ENCODE data around the gene MXRA8.
"Not testable (repeated sequence)": the region's sequence is repeated elsewhere in the genome, so short reads cannot be mapped to it uniquely, and the experiment has no call there.

MXRA8 gene

DNA sequence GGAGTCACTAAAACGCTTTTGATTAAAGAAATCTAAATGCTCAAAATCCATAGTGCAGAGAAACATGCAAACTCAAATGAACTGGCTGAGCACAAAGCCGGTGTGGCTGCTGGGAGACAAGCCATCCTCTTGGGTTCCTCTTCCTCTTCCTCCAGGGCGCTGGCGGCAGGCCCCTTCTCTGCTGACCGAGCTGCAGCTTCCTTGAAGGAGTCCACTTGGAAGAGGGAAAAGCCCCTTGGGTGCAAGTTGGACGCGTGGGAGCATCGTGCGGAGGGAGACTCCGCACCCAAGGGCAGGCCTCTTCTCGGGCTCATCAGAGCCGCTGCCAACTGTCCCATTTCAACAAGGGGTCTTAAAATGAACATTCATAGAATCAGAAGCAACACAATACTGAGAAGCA is 32.9 kb upstream of the MXRA8 start:
- DNase-seq = no peak

DNA sequence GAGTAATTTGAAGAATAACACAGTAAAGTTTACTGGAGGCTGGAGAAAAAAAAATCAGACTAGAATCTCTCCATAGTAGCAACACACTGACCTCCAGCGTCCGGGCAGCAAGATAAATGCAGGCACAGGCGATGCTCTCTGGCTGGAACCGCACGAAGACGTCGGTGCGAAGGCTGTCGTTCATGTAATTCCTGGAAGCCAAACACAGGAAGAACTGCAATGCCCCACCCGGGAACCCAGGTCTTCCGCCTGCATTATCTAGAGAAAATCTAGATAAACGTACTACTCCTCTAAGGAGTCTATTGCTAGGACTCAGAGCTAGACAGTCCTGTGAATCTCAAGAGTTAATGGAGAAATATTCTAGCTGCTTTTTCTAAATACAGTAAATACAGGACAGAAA is 32.3 kb upstream of the MXRA8 start:
- no peak for DNase-seq

DNA sequence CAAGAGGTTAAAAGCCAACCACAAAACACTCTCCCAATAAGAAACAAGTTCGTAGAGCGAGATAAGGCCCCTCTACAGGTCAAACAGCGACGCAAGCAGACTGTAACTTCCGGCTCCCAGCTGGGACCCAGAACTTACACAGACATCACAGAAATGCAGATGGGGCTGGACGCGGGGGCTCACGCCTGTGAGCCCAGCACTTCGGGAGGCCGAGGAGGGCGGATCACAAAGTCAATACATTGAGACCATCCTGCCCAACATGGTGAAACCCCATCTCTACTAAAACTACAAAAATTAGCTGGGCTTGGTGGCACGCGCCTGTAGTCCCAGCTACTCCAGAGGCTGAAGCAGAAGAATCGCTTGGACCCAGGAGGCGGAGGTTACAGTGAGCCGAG is 29.7 kb upstream of the MXRA8 start:
- DNase-seq = no peak

DNA sequence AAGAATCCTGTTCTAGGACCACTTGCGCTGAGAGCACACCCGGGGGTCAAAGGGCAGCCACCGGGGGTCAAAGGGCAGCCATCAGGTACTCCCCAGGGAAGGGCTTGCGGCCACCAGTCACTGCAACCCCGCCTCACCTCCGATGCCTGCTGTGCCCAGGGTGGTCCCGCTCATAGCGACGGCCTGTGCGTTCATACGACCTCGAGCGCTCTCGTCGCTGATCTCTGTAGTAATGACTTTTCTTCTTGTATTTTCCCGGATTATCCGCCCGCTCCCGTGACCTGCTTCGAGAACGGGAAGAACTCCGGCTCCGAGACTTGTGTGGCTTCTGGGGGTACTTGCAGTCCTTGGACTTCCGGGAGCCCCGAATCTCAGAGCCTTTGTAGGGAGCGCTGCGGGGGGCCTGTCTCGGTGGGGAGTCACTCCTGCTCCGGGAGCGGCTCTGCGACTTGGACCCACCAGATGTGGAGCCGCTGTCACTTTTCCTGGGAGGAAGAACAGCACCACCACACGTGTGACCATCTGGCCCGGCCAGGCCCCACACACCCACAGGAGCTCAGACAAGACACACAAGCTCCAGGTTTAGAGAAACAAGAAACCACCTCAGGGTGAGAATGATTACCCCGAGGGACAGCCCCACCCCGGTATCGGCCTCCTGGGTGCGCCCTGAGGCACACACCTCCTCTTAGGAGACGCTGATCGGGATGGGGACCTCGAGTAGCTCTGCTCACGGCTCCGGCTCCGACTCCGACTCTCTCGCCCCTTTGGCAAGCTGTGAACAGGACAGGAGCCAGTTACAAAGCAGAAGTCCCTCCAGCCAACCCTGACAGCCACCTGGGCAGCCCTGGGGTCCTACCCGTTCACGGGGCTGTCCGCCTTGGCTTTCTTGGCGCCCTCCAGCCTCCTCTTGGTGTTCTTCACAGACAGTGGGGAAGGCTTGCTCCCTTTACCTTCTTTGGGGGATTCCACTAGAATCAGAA is 29.0 kb upstream of the MXRA8 start:
- DNase-seq = no peak

DNA sequence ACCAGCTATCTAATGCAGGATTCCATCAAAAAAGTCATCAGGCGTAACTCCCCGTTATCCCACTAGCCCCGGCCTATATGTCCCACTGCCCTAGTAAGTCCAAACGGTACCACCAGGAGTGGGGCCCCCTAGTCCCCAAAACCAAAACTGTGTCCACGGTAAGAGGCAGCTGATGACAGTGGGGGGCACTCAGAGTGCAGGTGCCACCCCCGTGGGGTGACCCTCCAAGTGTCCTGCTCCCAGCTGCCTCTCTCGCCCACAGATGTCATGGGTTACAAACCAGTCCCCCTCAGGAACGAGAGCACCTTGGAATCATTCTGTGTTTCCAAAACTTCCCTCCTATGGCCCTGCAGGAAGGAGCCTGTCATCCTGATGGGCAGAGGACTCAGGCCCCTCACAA is 27.6 kb upstream of the MXRA8 start:
- DNase-seq = no peak

DNA sequence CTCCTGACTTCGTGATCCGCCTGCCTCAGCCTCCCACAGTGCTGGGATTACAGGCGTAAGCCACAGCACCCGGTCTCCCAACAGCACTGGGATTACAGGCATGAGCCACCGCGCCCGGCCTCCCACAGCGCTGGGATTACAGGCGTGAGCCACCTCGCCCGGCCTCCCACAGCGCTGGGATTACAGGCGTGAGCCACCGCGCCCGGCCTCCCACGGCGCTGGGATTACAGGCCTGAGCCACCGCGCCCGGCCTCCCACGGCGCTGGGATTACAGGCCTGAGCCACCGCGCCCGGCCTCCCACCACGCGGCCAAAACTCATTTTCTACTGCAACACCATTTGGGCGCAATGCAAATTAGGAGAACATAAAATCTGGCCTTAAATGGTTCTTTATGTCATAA is 27.0 kb upstream of the MXRA8 start:
- not testable (repeated sequence) for DNase-seq

DNA sequence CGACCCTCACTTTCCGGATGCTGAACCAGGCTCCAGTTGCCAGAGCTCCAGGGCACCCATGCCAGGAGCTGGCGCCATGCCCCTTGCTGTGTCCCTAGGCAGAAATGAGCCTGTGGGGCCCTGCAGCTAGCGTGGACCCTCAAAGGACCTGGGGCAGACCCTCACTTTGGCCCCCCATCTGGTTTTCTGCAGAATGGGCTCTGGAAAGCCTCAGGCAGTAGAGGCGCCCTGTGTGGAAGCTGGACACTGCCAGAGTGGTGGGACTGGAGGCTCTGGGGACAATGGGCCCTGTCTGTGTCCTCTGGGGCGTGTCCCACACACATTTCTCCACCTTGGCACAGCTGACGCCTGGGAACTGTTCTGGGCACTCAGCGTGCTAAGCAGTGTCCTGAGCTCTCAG is 22.9 kb upstream of the MXRA8 start:
- no peak for DNase-seq

DNA sequence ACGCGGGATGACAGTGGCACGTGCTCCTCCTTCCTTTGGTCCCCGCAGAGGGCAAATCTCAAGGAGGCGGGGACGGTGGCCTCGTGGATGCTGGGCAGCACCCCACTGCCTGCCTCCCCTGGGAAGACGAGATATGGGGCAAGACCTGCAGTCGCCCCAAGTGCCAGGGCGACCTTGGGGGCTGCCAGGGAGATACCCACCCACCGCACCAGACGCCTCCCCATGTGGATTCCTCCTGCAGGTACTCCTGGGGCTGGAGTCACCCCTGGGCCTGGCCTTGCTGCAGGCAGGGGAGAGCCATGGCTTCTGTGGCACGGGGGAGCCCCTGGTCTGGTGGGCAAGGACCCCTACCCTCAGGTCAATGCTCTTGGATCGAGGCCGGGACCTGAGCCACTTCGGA is 22.5 kb upstream of the MXRA8 start:
- no peak for DNase-seq

DNA sequence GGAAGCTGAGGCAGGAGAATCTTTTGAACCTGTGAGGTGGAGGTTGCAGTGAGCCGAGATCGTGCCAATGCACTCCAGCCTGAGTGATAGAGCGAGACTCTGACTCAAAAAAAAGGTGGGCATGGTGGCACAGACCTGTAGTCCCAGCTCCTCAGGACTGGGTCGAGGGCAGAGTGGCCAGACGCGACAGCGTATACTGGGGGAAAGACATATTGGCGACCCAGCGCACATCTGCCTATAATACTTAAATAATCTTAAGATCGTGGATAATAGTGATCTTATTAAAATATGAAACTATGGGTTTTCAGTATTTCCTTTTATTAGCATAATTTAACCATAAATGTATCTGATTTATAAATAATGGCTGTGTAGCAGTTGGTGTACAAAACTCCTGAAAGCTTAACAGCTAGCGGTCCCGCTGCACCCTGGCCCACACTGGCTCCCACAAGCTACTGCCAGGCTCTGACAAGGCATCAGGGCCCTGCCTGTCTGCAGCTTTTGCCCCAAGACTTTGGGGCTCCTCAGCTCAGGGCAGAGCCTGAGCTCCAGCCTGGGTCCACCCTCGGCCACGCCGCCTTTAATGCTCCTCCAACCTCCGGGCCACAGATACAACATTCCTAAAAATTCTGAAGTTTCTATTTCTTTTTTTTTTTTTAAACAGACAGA is 19.3 kb upstream of the MXRA8 start:
- DNase-seq = no peak

DNA sequence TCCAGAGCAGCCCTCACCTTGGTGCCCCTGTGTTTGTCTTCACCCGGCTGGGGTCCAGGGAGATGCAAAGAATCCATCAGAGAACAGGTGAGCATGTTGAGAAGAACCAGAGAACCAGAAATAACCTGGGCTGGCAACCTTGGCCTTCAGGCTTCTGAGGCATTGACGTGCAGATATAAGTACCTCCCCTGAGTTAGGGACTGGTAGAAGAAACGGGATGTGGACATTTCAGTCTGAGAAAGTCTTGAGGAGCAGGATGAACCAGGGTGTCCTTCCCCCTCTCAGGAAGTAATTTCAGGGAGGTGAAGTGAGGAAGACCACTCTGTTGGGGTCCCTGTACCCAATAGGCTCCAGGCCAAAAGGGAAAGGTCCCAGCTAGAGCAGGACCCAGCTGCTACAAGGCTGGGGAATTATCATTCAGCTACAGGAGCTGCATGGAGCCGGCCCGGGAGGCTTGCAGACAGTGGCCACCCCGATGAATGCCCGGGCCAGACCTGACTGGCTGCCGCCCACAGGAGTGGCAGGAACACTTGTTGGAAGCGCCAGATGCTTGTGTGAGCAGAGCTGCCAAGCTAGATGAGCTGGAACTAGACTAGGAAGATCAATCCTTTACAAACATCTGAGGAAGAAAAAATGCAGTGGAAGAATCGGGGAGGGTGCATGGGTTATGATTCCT is 18.3 kb upstream of the MXRA8 start:
- no peak for DNase-seq

DNA sequence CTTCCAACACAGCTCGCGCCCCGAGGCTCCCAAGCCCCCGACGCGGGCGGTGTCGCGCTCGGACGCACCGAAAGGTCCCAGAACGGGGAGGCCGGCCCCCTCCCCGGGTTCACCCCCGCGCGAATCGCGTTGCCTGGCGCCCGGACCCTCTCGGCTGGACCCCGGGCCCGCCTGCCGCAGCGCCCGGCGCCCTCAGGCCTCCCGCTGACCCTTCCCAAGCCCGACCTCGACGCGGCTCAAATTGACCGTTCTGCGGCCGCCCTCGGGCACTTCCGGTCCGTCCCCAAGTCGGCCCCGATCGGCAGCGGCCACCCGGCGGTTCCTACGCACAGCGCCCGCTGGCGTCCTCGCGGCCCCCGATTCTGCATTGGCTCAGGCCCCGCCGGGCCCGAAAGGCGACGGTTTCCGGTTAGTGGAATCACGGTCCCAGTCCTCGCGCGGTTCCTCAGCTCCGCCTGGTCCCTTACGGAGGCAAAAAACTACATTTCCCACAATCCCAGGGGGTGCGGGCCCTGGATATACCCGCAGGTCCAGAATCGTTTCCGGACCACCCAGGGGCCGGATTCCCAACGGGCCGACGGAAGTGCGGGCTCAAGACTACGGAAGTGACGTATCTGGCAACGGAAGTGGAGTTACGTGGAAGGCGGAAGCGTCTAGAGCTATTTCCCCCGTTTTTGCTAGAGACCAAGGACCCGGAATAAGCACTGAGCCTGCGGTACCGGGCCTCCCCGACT is 16.7 kb upstream of the MXRA8 start, which contains the start of gene AURKAIP1:
Gene AURKAIP1, minus strand, starts transcription at position 279 of the 734 bp plus-strand sequence. CDS start 451 bp downstream, outside the sequence.
- DNase-seq = peak; percentile 96

DNA sequence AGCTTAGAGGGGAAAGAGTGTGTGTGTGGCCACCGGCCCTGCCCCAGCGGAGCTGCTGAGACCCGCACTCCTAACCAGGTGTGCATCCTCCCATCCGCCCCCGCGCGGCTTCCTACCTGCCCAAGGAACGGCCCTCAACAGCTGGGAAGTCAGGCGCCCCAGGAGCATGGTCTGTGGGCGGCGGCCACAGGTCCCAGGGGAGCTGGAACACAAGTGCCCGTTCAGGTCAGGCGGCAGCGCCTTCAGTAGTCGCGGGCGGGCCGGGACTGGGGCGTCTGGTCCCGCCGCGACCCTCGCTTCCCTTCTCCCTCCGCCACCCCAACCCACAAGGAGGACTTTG is 16.2 kb upstream of the MXRA8 start:
- no peak for DNase-seq

DNA sequence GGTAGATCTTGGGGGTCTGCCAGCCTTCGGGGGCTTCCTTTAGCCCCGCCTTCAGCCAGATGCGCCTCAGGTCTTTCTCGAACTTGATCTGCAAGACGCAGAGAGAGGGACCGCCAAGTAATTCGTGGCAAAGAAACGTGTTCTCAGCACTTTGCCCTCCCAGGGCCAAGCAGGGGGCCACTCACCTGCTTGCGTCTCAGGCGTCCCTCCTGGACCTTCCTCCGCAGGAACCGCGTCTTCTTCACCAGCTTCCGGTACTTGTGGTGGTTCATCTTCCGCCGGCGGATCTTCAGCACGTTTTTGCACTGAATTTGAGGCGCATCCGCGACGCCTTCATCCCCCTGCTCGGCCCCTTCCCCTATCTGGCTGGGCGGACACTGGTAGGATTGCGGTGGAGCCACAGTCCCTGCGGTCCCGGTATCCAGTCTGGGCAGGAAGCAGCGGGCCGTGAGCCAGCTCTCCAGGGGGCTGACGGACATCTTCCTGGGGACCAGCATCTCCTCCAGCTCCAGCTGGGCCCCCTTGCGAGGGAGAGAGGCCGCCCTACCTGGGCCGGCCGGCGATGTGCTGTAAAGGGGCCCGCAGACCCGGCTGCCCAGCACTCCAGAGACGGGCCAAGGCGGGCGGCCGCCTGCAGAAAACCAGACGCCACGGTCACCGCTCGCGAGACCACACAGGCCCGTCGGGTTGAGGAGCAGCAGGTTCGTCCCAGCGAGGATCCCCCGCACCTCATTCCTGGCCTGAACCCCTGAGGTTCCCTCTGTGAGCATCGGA is 15.6 kb upstream of the MXRA8 start:
- DNase-seq = no peak

DNA sequence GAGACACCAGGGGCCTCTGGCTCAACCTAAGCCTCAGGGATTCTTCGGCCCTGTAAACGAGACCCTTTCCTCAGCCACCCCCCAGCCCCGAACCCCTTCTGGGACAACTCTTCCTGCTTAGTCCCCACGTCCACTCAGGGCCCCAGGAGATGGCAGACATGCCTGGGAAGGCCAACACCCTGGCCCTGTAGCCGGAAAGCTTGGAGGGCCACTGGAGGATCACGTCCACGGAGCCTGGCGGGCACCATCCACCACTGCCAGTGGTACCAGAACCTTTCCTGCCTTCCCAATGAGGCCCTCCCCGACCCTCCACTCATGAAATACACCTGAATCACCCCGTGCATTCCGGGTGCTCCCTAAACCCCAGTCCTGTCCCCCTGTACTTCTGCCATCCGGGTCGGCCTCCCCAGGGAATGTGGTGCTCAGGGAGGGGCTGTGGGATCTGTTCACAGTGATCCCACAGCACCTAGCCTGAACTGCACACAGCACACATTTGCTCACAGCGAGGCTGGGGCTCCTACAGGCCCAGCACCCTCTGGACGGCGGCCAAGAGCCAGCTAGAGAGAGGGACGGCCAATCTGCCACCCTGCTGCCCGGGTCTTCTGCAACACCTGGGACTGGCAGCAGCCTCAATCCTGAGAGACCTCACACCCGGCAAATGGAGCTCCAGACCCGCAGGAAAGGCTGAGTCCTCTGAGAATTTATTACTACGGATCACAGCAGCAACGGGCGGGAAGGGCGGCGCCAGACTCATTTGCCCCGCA is 14.9 kb upstream of the MXRA8 start:
- no peak for DNase-seq

DNA sequence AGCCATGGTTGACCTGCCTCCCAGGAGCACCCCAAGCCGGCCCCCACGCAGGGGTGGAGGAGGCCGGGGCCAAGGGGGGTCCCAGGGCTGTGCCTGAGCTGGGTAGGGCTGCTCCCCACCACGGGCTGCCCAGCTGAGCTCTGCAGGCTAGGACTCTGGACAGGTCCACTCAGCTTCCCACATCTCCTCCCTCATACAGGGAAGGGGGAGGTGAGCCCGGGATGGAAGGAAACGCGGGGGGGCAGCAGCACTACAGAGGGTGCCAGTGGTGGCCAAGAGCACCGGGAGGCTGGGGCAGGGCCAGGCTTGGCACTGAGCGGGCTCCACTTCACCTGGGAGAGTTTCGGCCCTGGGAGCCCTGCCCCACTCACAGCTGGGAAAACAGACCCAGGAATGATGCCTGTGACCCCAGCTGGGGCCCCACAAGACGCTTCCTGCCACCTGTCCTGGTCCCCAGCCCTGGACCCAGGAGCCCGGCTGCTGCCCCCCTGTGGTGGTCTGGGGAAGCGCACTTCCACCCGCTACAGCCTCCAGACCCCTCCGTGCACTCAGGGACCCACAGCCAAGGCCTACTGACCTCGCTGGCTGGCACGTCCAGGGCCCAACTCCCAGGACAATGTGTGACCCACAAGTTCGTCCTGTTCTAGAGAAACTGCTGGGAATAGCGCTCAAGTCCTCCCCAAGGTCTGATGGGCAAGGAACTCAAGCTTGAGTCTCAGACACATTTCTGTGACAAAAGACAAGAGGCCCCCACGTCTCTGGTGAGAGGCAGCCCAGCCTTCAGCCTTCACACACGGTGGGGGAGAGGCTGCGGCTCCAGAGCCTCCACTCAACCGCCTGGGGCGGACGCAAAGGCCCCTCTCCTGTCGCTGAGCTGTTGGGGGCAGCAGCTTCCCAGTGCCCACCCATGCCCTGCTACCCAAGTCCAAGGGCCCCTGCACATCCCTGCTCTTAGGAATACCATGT is 13.7 kb upstream of the MXRA8 start:
- DNase-seq = no peak

DNA sequence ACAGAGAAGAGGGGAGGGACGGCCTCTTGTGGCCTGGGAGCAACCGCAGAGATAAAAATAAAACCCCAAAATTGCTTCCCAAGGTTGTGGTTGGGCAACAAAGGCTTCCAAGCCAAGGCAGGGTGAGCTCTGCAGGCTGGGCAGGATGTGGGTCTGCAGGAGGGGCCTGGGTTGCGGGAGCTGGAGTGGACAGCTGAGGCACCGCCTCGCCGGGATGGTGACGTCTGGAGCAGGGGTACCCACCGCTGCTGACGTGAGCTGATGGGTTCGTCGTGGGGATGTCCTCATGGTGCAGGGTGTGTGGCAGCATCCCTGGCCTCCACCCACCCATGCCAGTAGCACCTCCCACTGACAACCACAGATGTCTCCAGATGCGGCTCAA is 13.0 kb upstream of the MXRA8 start:
- DNase-seq = no peak

DNA sequence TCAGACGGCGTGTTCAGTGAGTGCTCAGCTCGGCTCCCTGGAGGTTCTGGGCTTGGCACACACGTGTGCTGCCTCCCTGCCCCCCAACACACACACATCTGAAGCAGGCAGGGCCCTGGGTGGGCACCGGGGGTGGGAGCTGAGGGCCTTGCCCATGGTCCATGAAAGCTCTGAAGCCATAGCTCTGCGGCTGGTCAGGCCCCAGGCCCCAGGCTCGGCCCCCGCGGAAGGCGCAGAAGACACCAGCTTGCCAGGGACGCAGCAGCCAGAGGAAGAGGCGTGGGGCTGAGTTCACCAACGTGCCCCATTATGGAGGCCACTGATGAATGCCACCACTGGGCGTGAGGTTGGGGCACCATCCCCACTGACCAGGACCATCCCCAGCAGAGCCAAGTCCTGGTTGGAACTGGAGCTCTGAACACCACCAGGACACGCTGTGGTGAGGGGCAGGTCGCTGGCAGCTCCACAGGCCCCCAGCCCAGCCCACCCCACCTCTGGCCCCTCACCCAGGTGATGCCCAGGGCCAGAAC is 12.5 kb upstream of the MXRA8 start:
- DNase-seq = no peak

DNA sequence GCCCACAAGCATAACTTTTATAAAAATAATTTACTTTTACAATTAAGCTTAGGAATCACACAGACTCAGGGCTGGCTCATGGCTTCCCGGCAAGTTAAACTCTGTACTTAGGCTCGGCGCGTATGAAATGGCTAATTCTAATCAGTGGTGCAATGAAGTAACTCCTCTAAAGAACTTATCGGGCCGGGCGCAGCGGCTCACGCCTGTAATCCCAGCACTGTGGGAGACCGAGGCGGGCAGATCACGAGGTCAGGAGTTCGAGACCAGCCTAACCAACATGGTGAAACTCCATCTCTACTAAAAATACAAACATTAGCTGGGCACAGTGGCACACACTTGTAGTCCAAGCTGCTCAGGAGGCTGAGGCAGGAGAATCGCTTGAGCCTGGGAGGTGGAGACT is 11.7 kb upstream of the MXRA8 start:
- DNase-seq = not testable (repeated sequence)

DNA sequence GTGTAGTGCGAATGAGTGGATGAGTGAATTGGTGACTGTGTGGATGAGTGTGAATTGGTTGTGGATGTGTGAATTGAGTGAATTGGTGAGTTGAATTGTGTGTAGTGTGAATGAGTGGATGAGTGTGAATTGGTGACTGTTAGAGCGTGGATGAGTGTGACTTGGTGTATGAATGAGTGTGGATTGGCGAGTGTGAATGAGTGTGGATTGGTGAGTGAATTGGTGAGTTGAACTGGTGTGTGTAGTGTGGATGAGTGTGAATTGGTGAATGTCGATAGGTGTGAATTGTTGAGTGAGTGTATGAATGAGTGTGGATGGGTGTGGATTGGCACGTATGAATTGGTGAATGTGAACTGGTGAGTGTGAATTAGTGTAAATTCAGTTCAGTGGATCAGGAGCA is 9.0 kb upstream of the MXRA8 start:
- no peak for DNase-seq

DNA sequence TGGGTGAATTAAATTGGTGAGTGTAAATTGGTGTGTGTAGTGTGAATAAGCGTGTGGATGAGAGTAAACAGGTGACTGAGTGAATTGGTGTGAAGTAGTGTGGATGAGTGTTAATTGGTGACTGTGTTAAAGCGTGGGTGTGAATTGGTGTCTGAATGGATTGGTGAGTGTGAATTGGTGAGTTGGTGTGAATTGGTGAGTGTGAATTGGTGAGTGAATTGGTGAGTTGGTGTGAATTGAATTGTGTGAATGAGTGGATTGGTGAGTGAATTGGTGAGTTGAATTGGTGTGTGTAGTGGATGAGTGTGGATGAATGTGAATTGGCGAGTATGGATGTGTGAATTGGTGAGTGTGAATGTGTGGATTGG is 8.3 kb upstream of the MXRA8 start:
- no peak for DNase-seq
